Mucosa of stomach (tissue), 1 donor: ENCODE measurements around the gene KIF21A.

Experiments used
- H3K27me3 ChIP-seq: one replicate; pipeline ENCODE4 v1.7.0; 2013; ENCODE audit warnings: mild to moderate bottlenecking, low read length; ENCODE audit not compliant: control insufficient read depth, insufficient read depth
- H3K36me3 ChIP-seq: one replicate; pipeline ENCODE4 v1.7.0; 2013; ENCODE audit warnings: low read length; ENCODE audit not compliant: control insufficient read depth, insufficient read depth
- H3K4me1 ChIP-seq: one replicate; pipeline ENCODE4 v1.7.0; 2013; ENCODE audit warnings: mild to moderate bottlenecking, low read length; ENCODE audit not compliant: control insufficient read depth, insufficient read depth
- H3K4me3 ChIP-seq: one replicate; pipeline ENCODE4 v1.7.0; 2013; ENCODE audit warnings: low read length
- H3K9ac ChIP-seq: one replicate; pipeline ENCODE4 v1.7.0; 2013; ENCODE audit warnings: mild to moderate bottlenecking, low read length, moderate library complexity
- H3K9me3 ChIP-seq: one replicate; pipeline ENCODE4 v1.7.0; 2013; ENCODE audit warnings: mild to moderate bottlenecking, low read length, moderate library complexity; ENCODE audit not compliant: control insufficient read depth
- donor health status: Pancreatic carcinoma.

The KIF21A gene

GRCh38 chr12:39287409-39287808 is 155.5 kb downstream of the KIF21A start:
- Histone ChIP-seq H3K36me3 (no peaks in the 10 kb centered on the region), H3K9me3 (no peaks in the 10 kb centered on the region), H3K4me1 (no peaks in the 10 kb centered on the region), H3K9ac (no peak overlapping the region), H3K27me3 (no peaks in the 10 kb centered on the region), H3K4me3 (no peak overlapping the region)

DNA sequence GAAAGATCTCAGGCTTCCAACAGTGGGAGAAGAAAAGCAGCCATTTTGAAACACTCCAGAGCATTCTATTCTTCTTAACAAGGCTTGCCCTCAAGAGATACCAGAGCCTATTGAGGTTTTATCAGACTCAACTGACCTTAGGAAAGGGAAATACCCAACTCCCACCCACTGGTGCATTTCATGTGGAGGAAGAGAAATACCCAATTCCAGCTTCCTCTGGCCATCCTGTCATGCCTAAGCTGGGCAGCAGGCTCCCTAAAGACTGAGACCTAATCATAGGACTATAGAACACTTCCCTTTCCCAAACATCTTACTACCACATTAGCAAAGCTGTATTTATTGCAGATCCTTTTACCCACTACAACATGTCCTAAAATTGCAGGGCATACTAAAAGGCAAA is 164.5 kb downstream of the KIF21A start:
- Histone ChIP-seq H3K9me3 (no peaks in the 10 kb centered on the region), H3K4me3 (no peak overlapping the region), H3K36me3 (no peaks in the 10 kb centered on the region), H3K4me1 (no peaks in the 10 kb centered on the region), H3K27me3 (peaks cover 4% of the 10 kb centered on the region), H3K9ac (no peak overlapping the region)

DNA sequence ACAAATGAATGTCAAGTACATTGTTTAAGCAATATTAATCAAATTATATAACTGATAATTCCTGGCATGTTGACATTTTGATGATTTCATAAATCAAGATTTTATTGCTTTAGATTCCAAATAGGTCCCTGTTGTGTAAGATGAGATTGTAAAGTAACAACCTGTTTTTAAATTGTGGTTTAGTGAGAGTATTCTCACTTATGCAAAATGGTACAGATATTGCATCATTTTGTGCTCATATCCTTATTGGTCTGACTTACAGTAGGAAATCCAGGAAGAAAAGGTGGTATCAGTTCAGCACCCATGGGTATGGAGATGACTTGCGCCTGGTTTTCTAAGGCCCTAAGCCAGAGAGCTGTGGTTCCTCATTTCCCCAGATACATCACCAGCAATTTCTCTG is 165.5 kb downstream of the KIF21A start:
- H3K9me3 ChIP-seq = no peaks in the 10 kb centered on the region
- no peak overlapping the region for H3K4me3 ChIP-seq
- H3K36me3 ChIP-seq = no peaks in the 10 kb centered on the region
- H3K4me1 ChIP-seq = no peaks in the 10 kb centered on the region
- no peak overlapping the region for H3K9ac ChIP-seq
- peaks cover 4% of the 10 kb centered on the region for H3K27me3 ChIP-seq

GRCh38 chr12:39275846-39276245 is 167.1 kb downstream of the KIF21A start:
- H3K27me3 ChIP-seq = peaks cover 4% of the 10 kb centered on the region
- H3K4me1 ChIP-seq = no peaks in the 10 kb centered on the region
- no peak overlapping the region for H3K4me3 ChIP-seq
- no peaks in the 10 kb centered on the region for H3K9me3 ChIP-seq
- H3K9ac ChIP-seq = no peak overlapping the region
- no peaks in the 10 kb centered on the region for H3K36me3 ChIP-seq

GRCh38 chr12:39272871-39273655 is 169.9 kb downstream of the KIF21A start:
- no peak overlapping the region for H3K4me3 ChIP-seq
- no peaks in the 10 kb centered on the region for H3K36me3 ChIP-seq
- no peaks in the 10 kb centered on the region for H3K4me1 ChIP-seq
- no peaks in the 10 kb centered on the region for H3K9me3 ChIP-seq
- H3K9ac ChIP-seq = no peak overlapping the region
- H3K27me3 ChIP-seq = peaks cover 4% of the 10 kb centered on the region

- Histone ChIP-seq H3K27me3 (peaks cover under 1% of the 10 kb centered on the region), H3K9me3 (no peaks in the 10 kb centered on the region), H3K4me3 (no peak overlapping the region), H3K4me1 (no peaks in the 10 kb centered on the region), H3K9ac (no peak overlapping the region), H3K36me3 (no peaks in the 10 kb centered on the region)
These were observed 173.4 kb downstream of the KIF21A start for GRCh38 chr12:39269492-39269891.

- H3K9ac ChIP-seq = no peak overlapping the region
- H3K9me3 ChIP-seq = no peaks in the 10 kb centered on the region
- H3K36me3 ChIP-seq = no peaks in the 10 kb centered on the region
- no peaks in the 10 kb centered on the region for H3K27me3 ChIP-seq
- no peak overlapping the region for H3K4me3 ChIP-seq
- no peaks in the 10 kb centered on the region for H3K4me1 ChIP-seq
These were observed 175.0 kb downstream of the KIF21A start for GRCh38 chr12:39267886-39268285.

DNA sequence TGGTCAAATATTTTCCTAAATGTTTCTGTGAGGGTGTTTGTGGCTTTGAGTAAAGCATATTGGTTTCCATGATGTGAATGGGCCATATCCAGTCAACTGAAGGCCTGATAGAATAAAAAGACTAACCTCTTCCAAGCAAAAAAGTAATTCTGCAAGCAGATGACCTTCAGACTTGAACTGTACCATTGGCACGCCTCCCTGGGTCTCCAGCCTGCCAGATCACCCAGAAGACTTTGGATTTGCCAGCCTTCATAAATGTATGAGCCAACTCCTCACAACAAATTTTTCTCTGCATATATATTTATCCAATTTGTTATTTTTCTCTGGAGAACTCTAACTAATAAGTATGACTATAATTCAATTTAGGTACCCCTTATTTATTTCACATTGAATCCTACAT is 190.3 kb downstream of the KIF21A start:
- H3K27me3 ChIP-seq = no peaks in the 10 kb centered on the region
- H3K4me3 ChIP-seq = no peak overlapping the region
- H3K36me3 ChIP-seq = no peaks in the 10 kb centered on the region
- no peaks in the 10 kb centered on the region for H3K9me3 ChIP-seq
- H3K4me1 ChIP-seq = no peaks in the 10 kb centered on the region
- no peak overlapping the region for H3K9ac ChIP-seq
